Measurements from ENCODE around the gene HP1BP3.

The HP1BP3 gene

DNA sequence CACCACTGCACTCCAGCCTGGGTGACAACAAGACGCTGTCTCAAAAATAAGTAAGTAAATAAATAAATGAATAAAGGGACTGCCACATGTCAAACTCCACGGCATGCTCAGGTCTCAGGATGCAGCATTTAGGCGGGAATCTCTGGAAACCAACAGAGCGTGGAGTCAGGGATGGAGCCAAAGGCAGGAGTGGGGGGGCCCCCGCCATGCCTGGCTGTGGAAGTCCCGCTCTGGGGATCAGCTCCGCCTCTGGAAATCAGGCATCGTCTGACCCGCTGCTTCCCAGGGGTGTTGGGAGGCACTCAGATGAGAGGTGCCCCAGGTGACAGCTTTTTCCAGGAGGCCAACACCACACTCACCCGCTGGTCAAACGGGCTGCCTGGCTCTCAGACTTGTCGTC, 89.5 kb downstream of the HP1BP3 start:
- H3K4me3 ChIP-seq (ENCODE audit: control insufficient read depth, low read depth, low read length), result no peak overlapping the region
- TF ChIP-seq, protein P1, sequence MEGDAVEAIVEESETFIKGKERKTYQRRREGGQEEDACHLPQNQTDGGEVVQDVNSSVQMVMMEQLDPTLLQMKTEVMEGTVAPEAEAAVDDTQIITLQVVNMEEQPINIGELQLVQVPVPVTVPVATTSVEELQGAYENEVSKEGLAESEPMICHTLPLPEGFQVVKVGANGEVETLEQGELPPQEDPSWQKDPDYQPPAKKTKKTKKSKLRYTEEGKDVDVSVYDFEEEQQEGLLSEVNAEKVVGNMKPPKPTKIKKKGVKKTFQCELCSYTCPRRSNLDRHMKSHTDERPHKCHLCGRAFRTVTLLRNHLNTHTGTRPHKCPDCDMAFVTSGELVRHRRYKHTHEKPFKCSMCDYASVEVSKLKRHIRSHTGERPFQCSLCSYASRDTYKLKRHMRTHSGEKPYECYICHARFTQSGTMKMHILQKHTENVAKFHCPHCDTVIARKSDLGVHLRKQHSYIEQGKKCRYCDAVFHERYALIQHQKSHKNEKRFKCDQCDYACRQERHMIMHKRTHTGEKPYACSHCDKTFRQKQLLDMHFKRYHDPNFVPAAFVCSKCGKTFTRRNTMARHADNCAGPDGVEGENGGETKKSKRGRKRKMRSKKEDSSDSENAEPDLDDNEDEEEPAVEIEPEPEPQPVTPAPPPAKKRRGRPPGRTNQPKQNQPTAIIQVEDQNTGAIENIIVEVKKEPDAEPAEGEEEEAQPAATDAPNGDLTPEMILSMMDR (conservative IDR thresholded peaks at IDR 0.05; ENCODE audit: control insufficient read depth, insufficient read depth, low read depth, low read length), result no peak
- DNase-seq (ENCODE audit: low read depth), result no peak

DNA sequence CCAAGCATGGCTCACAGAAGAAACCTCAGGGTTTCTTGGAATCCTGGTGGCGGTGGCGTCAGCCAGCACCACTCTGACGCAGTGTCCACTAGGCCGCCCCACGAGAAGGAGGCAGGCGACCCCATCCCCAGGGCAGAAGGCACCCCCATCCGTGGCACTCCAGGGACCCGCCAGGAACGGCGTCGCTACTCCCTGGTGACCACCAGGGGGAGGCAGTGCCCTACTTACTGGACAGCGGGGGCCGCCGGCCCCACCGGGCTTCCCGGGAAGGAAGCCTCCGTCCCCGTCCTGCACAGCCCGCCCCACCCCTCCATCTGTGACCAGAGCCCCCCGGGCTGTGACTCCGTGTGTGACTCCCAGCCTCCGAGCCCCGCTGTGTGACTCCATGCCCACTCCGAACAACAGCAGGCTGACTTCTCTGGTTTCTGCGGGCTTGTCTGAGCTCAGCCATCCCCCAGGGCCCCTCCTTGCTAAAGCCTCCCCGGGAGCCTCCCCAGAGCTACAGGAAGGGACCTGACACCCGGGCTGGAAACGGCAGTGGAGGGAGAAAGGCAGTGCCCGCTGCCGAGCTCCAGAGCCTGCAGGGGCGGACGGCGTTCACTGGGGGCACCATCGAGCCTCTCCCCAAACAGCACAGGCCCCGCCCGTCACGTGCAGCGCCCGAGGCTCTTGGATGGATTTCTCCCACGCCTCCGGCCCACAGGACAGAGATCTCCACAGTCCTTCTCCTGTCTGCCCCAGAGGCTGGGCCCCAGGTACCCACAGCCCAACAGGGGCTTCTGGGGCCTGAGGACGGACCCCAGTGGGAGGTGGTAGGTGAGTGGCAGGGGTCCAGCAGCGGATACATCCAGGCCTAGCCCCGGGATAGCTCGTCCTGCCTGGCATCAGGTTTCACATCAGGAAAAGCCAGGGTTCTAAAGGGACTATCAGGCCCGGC, 90.4 kb downstream of the HP1BP3 start:
- peak; percentile 87 for DNase-seq (ENCODE audit: low read depth)
- H3K4me3 ChIP-seq (ENCODE audit: control insufficient read depth, low read depth, low read length), result peak overlapping the region; percentile 66
- TF ChIP-seq, protein P1 (conservative IDR thresholded peaks at IDR 0.05; ENCODE audit: control insufficient read depth, insufficient read depth, low read depth, low read length), result peak; percentile 64

DNA sequence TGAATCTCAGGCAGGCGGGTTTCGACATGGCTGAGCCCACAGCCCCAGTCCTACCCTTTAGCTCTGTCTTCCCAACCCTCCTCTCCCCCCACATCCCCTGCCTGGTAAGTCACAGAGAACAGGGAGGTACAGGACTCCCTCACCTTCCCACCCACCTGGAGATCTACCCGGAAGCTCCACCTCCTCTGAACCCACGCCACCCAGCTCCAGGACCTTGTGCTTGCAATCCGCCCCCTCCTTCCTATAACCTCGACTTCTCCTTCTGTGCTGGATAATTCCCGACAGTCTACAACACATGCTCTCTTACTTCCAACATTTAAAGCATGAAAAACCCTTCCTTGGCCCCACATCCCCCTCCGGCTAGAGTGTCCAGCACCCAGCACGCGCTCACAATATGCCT, 91.6 kb downstream of the HP1BP3 start:
- DNase-seq (ENCODE audit: low read depth), result no peak
- H3K4me3 ChIP-seq (ENCODE audit: control insufficient read depth, low read depth, low read length), result no peak overlapping the region
- TF ChIP-seq, protein P1 (conservative IDR thresholded peaks at IDR 0.05; ENCODE audit: control insufficient read depth, insufficient read depth, low read depth, low read length), result no peak

GRCh38 chr1:20693623-20694022, 93.5 kb downstream of the HP1BP3 start:
- no peak overlapping the region for H3K4me3 ChIP-seq (ENCODE audit: control insufficient read depth, low read depth, low read length)
- TF ChIP-seq, protein P1 (conservative IDR thresholded peaks at IDR 0.05; ENCODE audit: control insufficient read depth, insufficient read depth, low read depth, low read length), result no peak
- no peak for DNase-seq (ENCODE audit: low read depth)

Data from fibroblast of mammary gland (primary cell).